Parathyroid adenoma (tissue), 2 donors: ENCODE data around the gene EFNA5.

Experiments used
- H2AFZ ChIP-seq: fragments of 300-600 bp; sonication (generic); one replicate; pipeline ENCODE4 v1.7.0; 2017; ENCODE audit warnings: antibody characterized with exemption, mild to moderate bottlenecking
- H3K27ac ChIP-seq: fragments of 300-600 bp; sonication (generic); one replicate; pipeline ENCODE4 v1.7.0; 2017
- H3K27me3 ChIP-seq: fragments of 300-600 bp; sonication (generic); one replicate; pipeline ENCODE4 v1.7.0; 2017; ENCODE audit warnings: low read length; ENCODE audit not compliant: control insufficient read depth, insufficient read depth
- H3K36me3 ChIP-seq: fragments of 300-600 bp; sonication (generic); one replicate; pipeline ENCODE4 v1.7.0; 2017; ENCODE audit warnings: low read length; ENCODE audit not compliant: control insufficient read depth, insufficient read depth
- H3K4me1 ChIP-seq: fragments of 300-600 bp; sonication (generic); one replicate; pipeline ENCODE4 v1.7.0; 2017; ENCODE audit warnings: control low read depth
- H3K4me2 ChIP-seq: fragments of 300-600 bp; sonication (generic); one replicate; pipeline ENCODE4 v1.7.0; 2017; ENCODE audit warnings: low read length
- H3K4me3 ChIP-seq: fragments of 300-600 bp; sonication (generic); one replicate; pipeline ENCODE4 v1.7.0; 2017; ENCODE audit warnings: low read depth, low read length
- H3K79me2 ChIP-seq: fragments of 300-600 bp; sonication (generic); one replicate; pipeline ENCODE4 v1.7.0; 2017; ENCODE audit warnings: control low read depth
- H3K9ac ChIP-seq: fragments of 300-600 bp; sonication (generic); one replicate; pipeline ENCODE4 v1.7.0; 2017; ENCODE audit warnings: mild to moderate bottlenecking
- H3K9me3 ChIP-seq: fragments of 300-600 bp; sonication (generic); one replicate; pipeline ENCODE4 v1.7.0; 2017; ENCODE audit warnings: low read length; ENCODE audit not compliant: control insufficient read depth
- CTCF ChIP-seq: fragments of 300-600 bp; sonication (generic); IDR thresholded peaks from one replicate; pipeline ENCODE4 v1.7.0; 2017; ENCODE audit warnings: antibody characterized with exemption, mild to moderate bottlenecking
- donor health status: primary hyperparathyroidism.

The EFNA5 gene

GRCh38 chr5:107658528-107658927, 12.2 kb downstream of the EFNA5 start:
- H3K27me3 ChIP-seq, result no peaks in the 10 kb centered on the region
- H3K9me3 ChIP-seq, result no peaks in the 10 kb centered on the region
- no peak overlapping the region for H3K9ac ChIP-seq
- H3K4me3 ChIP-seq, result no peak overlapping the region
- no peak overlapping the region for H2AFZ ChIP-seq
- H3K36me3 ChIP-seq, result no peaks in the 10 kb centered on the region
- H3K4me2 ChIP-seq, result no peak overlapping the region
- TF ChIP-seq CTCF, result no peak
- no peaks in the 10 kb centered on the region for H3K79me2 ChIP-seq
- no peaks in the 10 kb centered on the region for H3K4me1 ChIP-seq
- H3K27ac ChIP-seq, result no peak overlapping the region

- Histone ChIP-seq H3K4me3 (no peak overlapping the region), H2AFZ (no peak overlapping the region), H3K36me3 (no peaks in the 10 kb centered on the region), H3K79me2 (no peaks in the 10 kb centered on the region), H3K9ac (no peak overlapping the region), H3K9me3 (no peaks in the 10 kb centered on the region), H3K27ac (no peak overlapping the region), H3K27me3 (no peaks in the 10 kb centered on the region), H3K4me1 (no peaks in the 10 kb centered on the region), H3K4me2 (no peak overlapping the region)
- TF ChIP-seq CTCF, result no peak
Observed at GRCh38 chr5:107655831-107656230, 14.9 kb downstream of the EFNA5 start.

GRCh38 chr5:107654827-107655226, 15.9 kb downstream of the EFNA5 start:
- no peak overlapping the region for H3K9ac ChIP-seq
- H3K4me3 ChIP-seq, result no peak overlapping the region
- no peaks in the 10 kb centered on the region for H3K9me3 ChIP-seq
- no peak overlapping the region for H3K4me2 ChIP-seq
- H3K27me3 ChIP-seq, result no peaks in the 10 kb centered on the region
- H3K79me2 ChIP-seq, result no peaks in the 10 kb centered on the region
- no peak overlapping the region for H2AFZ ChIP-seq
- no peaks in the 10 kb centered on the region for H3K4me1 ChIP-seq
- H3K36me3 ChIP-seq, result no peaks in the 10 kb centered on the region
- H3K27ac ChIP-seq, result no peak overlapping the region
- TF ChIP-seq CTCF, result no peak

GRCh38 chr5:107653685-107654084, 17.1 kb downstream of the EFNA5 start:
- H3K4me2 ChIP-seq, result no peak overlapping the region
- no peaks in the 10 kb centered on the region for H3K9me3 ChIP-seq
- no peak overlapping the region for H3K27ac ChIP-seq
- H2AFZ ChIP-seq, result no peak overlapping the region
- no peak overlapping the region for H3K9ac ChIP-seq
- TF ChIP-seq CTCF, result no peak
- H3K79me2 ChIP-seq, result no peaks in the 10 kb centered on the region
- no peaks in the 10 kb centered on the region for H3K27me3 ChIP-seq
- H3K4me3 ChIP-seq, result no peak overlapping the region
- no peaks in the 10 kb centered on the region for H3K36me3 ChIP-seq
- no peaks in the 10 kb centered on the region for H3K4me1 ChIP-seq

- Histone ChIP-seq H3K9me3 (no peaks in the 10 kb centered on the region), H3K36me3 (no peaks in the 10 kb centered on the region), H3K4me3 (no peak overlapping the region), H3K9ac (no peak overlapping the region), H3K4me2 (no peak overlapping the region), H3K27ac (no peak overlapping the region), H3K79me2 (no peaks in the 10 kb centered on the region), H3K4me1 (no peaks in the 10 kb centered on the region), H2AFZ (no peak overlapping the region), H3K27me3 (no peaks in the 10 kb centered on the region)
- no peak for TF ChIP-seq CTCF
Observed at GRCh38 chr5:107652839-107653607, 17.7 kb downstream of the EFNA5 start.
